SK-N-SH (cell line): Measurements from ENCODE around the gene ACER3. TPM values are rescaled to one million over a fixed set of nuclear protein-coding genes. Genes with fewer than 3 reads are reported as not detected.

Experiments used
- CTCF ChIA-PET: fragments of 300-600, 350-600 bp; formaldehyde crosslinking; extraction: SDS; loops from one replicate; lab custom pipeline; 2021; lab: Yijun Ruan, JAX
- POLR2A ChIA-PET: fragments of 350-600 bp; sonication (Branson Sonifier 250); formaldehyde crosslinking; extraction: SDS; loops from one replicate; lab custom pipeline; 2020; ENCODE audit warnings: antibody characterized with exemption, inconsistent platforms; lab: Yijun Ruan, JAX
- DNase-seq: peaks from one replicate; pipeline ENCODE4 v3.0.0; 2012
- H2AFZ ChIP-seq: fragments of 200-600 bp; sonication (generic); 2 replicates; pipeline ENCODE4 v1.8.1; 2016; ENCODE audit warnings: antibody characterized with exemption, mild to moderate bottlenecking, low read depth
- H3F3A ChIP-seq: fragments of 200-600 bp; sonication (generic); replicated peaks from 2 replicates; pipeline ENCODE3; 2016; ENCODE audit warnings: antibody characterized with exemption, mild to moderate bottlenecking; ENCODE audit not compliant: insufficient read depth
- H3K27ac ChIP-seq, 2 experiments: fragments of 200-500 bp in 1 of 2; fragments of 200-600 bp in 1 of 2; sonication (Bioruptor generic) in 1 of 2; sonication (generic), shearing (Covaris generic) in 1 of 2; 2 replicates each; pipeline versions ENCODE4 v1.5.1 to v1.6.1; 2014 to 2016; ENCODE audit warnings: low read depth in 2 of 2, inconsistent platforms in 1 of 2, low read length in 1 of 2, mild to moderate bottlenecking in 1 of 2, mixed read lengths in 1 of 2
- H3K27me3 ChIP-seq: fragments of 200-600 bp; sonication (generic), shearing (Covaris generic); 2 replicates; pipeline ENCODE4 v1.6.1; 2016; ENCODE audit warnings: mixed run types; ENCODE audit not compliant: insufficient read depth
- H3K36me3 ChIP-seq, 2 experiments: fragments of 200-500 bp in 1 of 2; fragments of 200-600 bp in 1 of 2; sonication (Bioruptor generic) in 1 of 2; sonication (generic) in 1 of 2; replicated peaks in 1 of 2; 2 replicates each; pipeline versions ENCODE3 to v1.5.1; 2014 to 2016; ENCODE audit warnings: low read length in 1 of 2, mild to moderate bottlenecking in 1 of 2; ENCODE audit not compliant: insufficient read depth in 2 of 2, control insufficient read depth in 1 of 2
- H3K4me1 ChIP-seq, 2 experiments: fragments of 200-500 bp in 1 of 2; fragments of 200-600 bp in 1 of 2; sonication (Bioruptor generic) in 1 of 2; sonication (generic), shearing (Covaris generic) in 1 of 2; 2 replicates each; pipeline versions ENCODE4 v1.5.1 to v1.6.1; 2014 to 2016; ENCODE audit warnings: low read depth in 1 of 2, low read length in 1 of 2, mixed run types in 1 of 2; ENCODE audit not compliant: insufficient read depth in 2 of 2, control insufficient read depth in 1 of 2
- H3K4me2 ChIP-seq: fragments of 200-600 bp; sonication (generic), shearing (Covaris generic); 2 replicates; pipeline ENCODE4 v1.6.1; 2017; ENCODE audit warnings: mixed run types
- H3K4me3 ChIP-seq, 2 experiments: fragments of 200-500 bp in 1 of 2; fragments of 200-600 bp in 1 of 2; sonication (Bioruptor generic) in 1 of 2; sonication (generic), shearing (Covaris generic) in 1 of 2; 2 replicates each; pipeline versions ENCODE4 v1.5.1 to v1.8.1; 2014 to 2016; ENCODE audit warnings: low read depth in 2 of 2, inconsistent platforms in 1 of 2, low read length in 1 of 2, mild to moderate bottlenecking in 1 of 2, mixed read lengths in 1 of 2, moderate library complexity in 1 of 2
- H3K79me2 ChIP-seq: fragments of 200-600 bp; sonication (generic); 2 replicates; pipeline ENCODE4 v1.8.1; 2017; ENCODE audit warnings: mild to moderate bottlenecking; ENCODE audit not compliant: insufficient read depth
- H3K9ac ChIP-seq: fragments of 200-600 bp; sonication (generic); 2 replicates; pipeline ENCODE4 v1.6.1; 2017; ENCODE audit warnings: mixed run types
- H3K9me2 ChIP-seq: fragments of 200-600 bp; sonication (generic); 2 replicates; pipeline ENCODE4 v1.6.1; 2017; ENCODE audit warnings: mixed run types
- H3K9me3 ChIP-seq: fragments of 200-600 bp; sonication (generic); 2 replicates; pipeline ENCODE4 v1.6.1; 2017; ENCODE audit warnings: mixed run types, mild to moderate bottlenecking, moderate library complexity
- H4K20me1 ChIP-seq: fragments of 200-600 bp; sonication (generic); 2 replicates; pipeline ENCODE4 v1.6.1; 2017; ENCODE audit warnings: mild to moderate bottlenecking, mixed run types; ENCODE audit not compliant: insufficient read depth
- CHD2 ChIP-seq: fragments of 150-350 bp; IDR thresholded peaks from 2 replicates; pipeline ENCODE4 v1.6.1; 2018; ENCODE audit warnings: low read length; ENCODE audit not compliant: partially characterized antibody
- EP300 ChIP-seq, 2 experiments: IDR thresholded peaks; 2 replicates each; pipeline versions ENCODE4 v1.4.0 to v1.6.1; 2012; ENCODE audit warnings: borderline replicate concordance in 1 of 2, low read depth in 1 of 2, low read length in 1 of 2
- FOSL2 ChIP-seq: IDR thresholded peaks from 2 replicates; pipeline ENCODE4 v1.4.0; 2012; ENCODE audit warnings: low read depth, mild to moderate bottlenecking, moderate library complexity, borderline replicate concordance
- FOXJ3 ChIP-seq: sonication (generic); formaldehyde crosslinking; IDR thresholded peaks from 2 replicates; pipeline ENCODE4 v1.5.1; 2020; ENCODE audit warnings: mild to moderate bottlenecking, missing genetic modification reagents
- FOXM1 ChIP-seq: IDR thresholded peaks from 2 replicates; pipeline ENCODE4 v1.4.0; 2012; ENCODE audit warnings: low read depth, mild to moderate bottlenecking
- JUND ChIP-seq: IDR thresholded peaks from 2 replicates; pipeline ENCODE4 v1.4.0; 2012
- MAX ChIP-seq: IDR thresholded peaks from 2 replicates; pipeline ENCODE4 v1.4.0; 2012; ENCODE audit warnings: low read depth
- MXI1 ChIP-seq: IDR thresholded peaks from 2 replicates; pipeline ENCODE4 v1.6.1; 2012; ENCODE audit warnings: mild to moderate bottlenecking, low read depth, low read length, improper control_type of control experiment
- NRF1 ChIP-seq: IDR thresholded peaks from 2 replicates; pipeline ENCODE4 v1.6.1; 2012; ENCODE audit warnings: low read depth, mild to moderate bottlenecking, low read length
- POLR2AphosphoS5 ChIP-seq: IDR thresholded peaks from 2 replicates; pipeline ENCODE4 v1.6.1; 2012; ENCODE audit warnings: low read depth, low read length
- RAD21 ChIP-seq: IDR thresholded peaks from 2 replicates; pipeline ENCODE4 v1.6.1; 2012; ENCODE audit warnings: mild to moderate bottlenecking, low read length
- RCOR1 ChIP-seq: fragments of 150-350 bp; IDR thresholded peaks from 2 replicates; pipeline ENCODE4 v1.6.1; 2017; ENCODE audit warnings: antibody characterized with exemption, low read length
- REST ChIP-seq: IDR thresholded peaks from 2 replicates; pipeline ENCODE4 v1.6.1; 2012; ENCODE audit warnings: mild to moderate bottlenecking, low read depth, low read length, moderate library complexity
- RFX5 ChIP-seq: IDR thresholded peaks from 2 replicates; pipeline ENCODE4 v1.6.1; 2012; ENCODE audit warnings: mild to moderate bottlenecking, improper control_type of control experiment, low read length
- RXRA ChIP-seq: IDR thresholded peaks from 2 replicates; pipeline ENCODE4 v1.4.0; 2012; ENCODE audit warnings: low read depth, mild to moderate bottlenecking, borderline replicate concordance
- SIN3A ChIP-seq: IDR thresholded peaks from 2 replicates; pipeline ENCODE4 v1.6.1; 2012; ENCODE audit warnings: low read depth, mild to moderate bottlenecking, low read length, moderate library complexity, borderline replicate concordance
- SMC3 ChIP-seq: IDR thresholded peaks from 2 replicates; pipeline ENCODE4 v1.6.1; 2012; ENCODE audit warnings: low read depth, low read length, improper control_type of control experiment
- TCF12 ChIP-seq: IDR thresholded peaks from 2 replicates; pipeline ENCODE4 v1.4.0; 2012
- TEAD4 ChIP-seq: IDR thresholded peaks from 2 replicates; pipeline ENCODE4 v1.4.0; 2012; ENCODE audit warnings: mild to moderate bottlenecking, borderline replicate concordance; ENCODE audit not compliant: insufficient read depth
- YY1 ChIP-seq: IDR thresholded peaks from 2 replicates; pipeline ENCODE4 v1.4.0; 2012; ENCODE audit warnings: low read depth, mild to moderate bottlenecking
- ZBTB33 ChIP-seq: IDR thresholded peaks from 2 replicates; pipeline ENCODE4 v1.4.0; 2012; ENCODE audit warnings: low read depth, borderline replicate concordance
- WGBS: methylation state at CpG from one replicate; pipeline ENCODE4 v1.1.6; 2017; ENCODE audit warnings: low lambda C conversion rate; 5-methylcytosine and 5-hydroxymethylcytosine counted together
- polyA plus RNA-seq, 3 experiments: library from polyadenylated mRNA; depleted of rRNA; stranded (reverse); fragments of >200 nt; gene quantifications; 2 replicates each; pipeline ENCODE4 v1.2.3, GENCODE V29; 2012
- TF ChIP-seq, protein P1 (sequence below): fragments of 150-350 bp; IDR thresholded peaks from 2 replicates; pipeline ENCODE4 v1.6.1; 2017; ENCODE audit warnings: antibody characterized with exemption, low read length, low read depth, borderline replicate concordance

Gene ACER3
- polyA plus RNA-seq, 1 of the 3 experiments (the other 2 are of a cell fraction) = 5.4 TPM

DNA sequence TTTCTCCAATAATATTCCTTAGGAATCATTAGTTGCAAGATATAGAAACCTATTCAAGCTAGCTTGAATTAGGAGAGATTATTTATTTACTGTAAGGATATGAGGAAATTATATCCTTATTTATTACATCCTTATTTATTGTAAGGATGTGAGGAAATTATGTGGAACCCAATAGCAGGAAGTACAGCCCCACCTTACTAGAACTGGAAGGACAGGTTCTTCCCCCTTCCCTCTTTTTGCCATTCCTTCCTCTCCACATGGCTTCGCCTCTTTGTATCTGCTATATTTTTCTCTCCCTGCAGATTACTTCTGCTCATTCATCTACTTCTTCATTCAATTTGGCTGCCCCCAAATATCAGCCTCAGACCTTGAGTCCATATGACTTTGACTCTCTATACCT is 124.0 kb downstream of the ACER3 start:
- Histone ChIP-seq H2AFZ (no peak overlapping the region), H3K27ac (no peak overlapping the region), H3F3A (no peaks in the 10 kb centered on the region), H3K9me2 (no peaks in the 10 kb centered on the region), H3K4me3 (no peak overlapping the region), H4K20me1 (no peaks in the 10 kb centered on the region), H3K27me3 (no peaks in the 10 kb centered on the region), H3K4me2 (no peak overlapping the region), H3K4me1 (no peaks in the 10 kb centered on the region), H3K9ac (no peak overlapping the region), H3K9me3 (no peaks in the 10 kb centered on the region), H3K36me3 (peaks cover 0 to 3% of the 10 kb centered on the region in 2 experiments), H3K79me2 (no peaks in the 10 kb centered on the region)
- ChIA-PET POLR2A (no interaction called here), CTCF (no interaction called here)
- 97% methylated on average over 1 of the region's 1 CpG for WGBS
- TF ChIP-seq SMC3 (no peak), RCOR1 (no peak), RXRA (no peak), RFX5 (no peak), FOXJ3 (no peak), ZBTB33 (no peak), FOXM1 (no peak), TEAD4 (no peak), RAD21 (no peak), SIN3A (no peak), TCF12 (no peak)
- TF ChIP-seq, protein P1, sequence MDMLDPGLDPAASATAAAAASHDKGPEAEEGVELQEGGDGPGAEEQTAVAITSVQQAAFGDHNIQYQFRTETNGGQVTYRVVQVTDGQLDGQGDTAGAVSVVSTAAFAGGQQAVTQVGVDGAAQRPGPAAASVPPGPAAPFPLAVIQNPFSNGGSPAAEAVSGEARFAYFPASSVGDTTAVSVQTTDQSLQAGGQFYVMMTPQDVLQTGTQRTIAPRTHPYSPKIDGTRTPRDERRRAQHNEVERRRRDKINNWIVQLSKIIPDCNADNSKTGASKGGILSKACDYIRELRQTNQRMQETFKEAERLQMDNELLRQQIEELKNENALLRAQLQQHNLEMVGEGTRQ = no peak
- DNase-seq = no peak

DNA sequence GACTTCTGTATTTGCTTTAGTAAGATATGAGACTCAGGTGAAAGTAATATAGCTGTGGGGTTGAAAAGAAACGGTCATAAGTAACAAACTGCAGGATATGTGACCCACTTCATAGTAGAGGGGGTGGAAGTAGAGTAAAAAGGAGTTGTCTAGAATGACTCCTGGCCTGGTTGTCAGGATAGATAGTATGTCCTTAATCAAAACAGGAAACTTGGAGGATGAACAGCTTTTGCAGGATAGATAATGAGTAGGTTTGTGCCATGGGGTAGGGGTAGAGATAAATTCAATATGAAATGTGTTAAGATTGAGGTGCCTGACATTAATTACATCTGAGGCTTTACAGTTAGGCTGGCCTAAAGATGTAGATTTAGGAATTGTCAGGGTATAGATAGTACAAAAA is 126.5 kb downstream of the ACER3 start:
- no peak overlapping the region for H2AFZ ChIP-seq
- CTCF ChIA-PET = interaction anchor here (0.9 to 1.4 kb wide), 5 partner anchors 11 to 68 kb away, joined by 3 to 4 read pairs (median 3); no protein-coding TSS in a partner anchor
- H3K79me2 ChIP-seq = no peaks in the 10 kb centered on the region
- no peaks in the 10 kb centered on the region for H3K9me3 ChIP-seq
- no peaks in the 10 kb centered on the region for H4K20me1 ChIP-seq
- no peaks in the 10 kb centered on the region for H3K9me2 ChIP-seq
- no peak overlapping the region for H3K27ac ChIP-seq
- H3F3A ChIP-seq = no peaks in the 10 kb centered on the region
- no peaks in the 10 kb centered on the region for H3K36me3 ChIP-seq
- no peaks in the 10 kb centered on the region for H3K4me1 ChIP-seq
- H3K4me2 ChIP-seq = no peak overlapping the region
- 75% methylated on average over 1 of the region's 1 CpG for WGBS
- no peak for DNase-seq
- TF ChIP-seq FOXM1 (no peak), RAD21 (no peak), POLR2AphosphoS5 (no peak), FOSL2 (no peak), REST (no peak), RFX5 (no peak), EP300 (IDR thresholded peaks at IDR 0.05; ENCODE audit: borderline replicate concordance in 1 of 2, low read depth in 1 of 2, low read length in 1 of 2) (no peak), NRF1 (no peak), RXRA (no peak), YY1 (no peak), MAX (no peak), MXI1 (no peak), CHD2 (no peak), SIN3A (no peak), RCOR1 (no peak), JUND (no peak)
- TF ChIP-seq, protein P1 = no peak
- H3K27me3 ChIP-seq = no peaks in the 10 kb centered on the region
- H3K9ac ChIP-seq = no peak overlapping the region
- no peak overlapping the region for H3K4me3 ChIP-seq
- POLR2A ChIA-PET = no interaction called here
